Parathyroid adenoma (tissue), 2 donors: ENCODE results near the gene ST3GAL3.

Experiments
- H2AFZ ChIP-seq: fragments of 300-600 bp; sonication (generic); one replicate; pipeline ENCODE4 v1.7.0; 2017; ENCODE audit warnings: antibody characterized with exemption, mild to moderate bottlenecking
- H3K27ac ChIP-seq: fragments of 300-600 bp; sonication (generic); one replicate; pipeline ENCODE4 v1.7.0; 2017
- H3K27me3 ChIP-seq: fragments of 300-600 bp; sonication (generic); one replicate; pipeline ENCODE4 v1.7.0; 2017; ENCODE audit warnings: low read length; ENCODE audit not compliant: control insufficient read depth, insufficient read depth
- H3K36me3 ChIP-seq: fragments of 300-600 bp; sonication (generic); one replicate; pipeline ENCODE4 v1.7.0; 2017; ENCODE audit warnings: low read length; ENCODE audit not compliant: control insufficient read depth, insufficient read depth
- H3K4me1 ChIP-seq: fragments of 300-600 bp; sonication (generic); one replicate; pipeline ENCODE4 v1.7.0; 2017; ENCODE audit warnings: control low read depth
- H3K4me2 ChIP-seq: fragments of 300-600 bp; sonication (generic); one replicate; pipeline ENCODE4 v1.7.0; 2017; ENCODE audit warnings: low read length
- H3K4me3 ChIP-seq: fragments of 300-600 bp; sonication (generic); one replicate; pipeline ENCODE4 v1.7.0; 2017; ENCODE audit warnings: low read depth, low read length
- H3K79me2 ChIP-seq: fragments of 300-600 bp; sonication (generic); one replicate; pipeline ENCODE4 v1.7.0; 2017; ENCODE audit warnings: control low read depth
- H3K9ac ChIP-seq: fragments of 300-600 bp; sonication (generic); one replicate; pipeline ENCODE4 v1.7.0; 2017; ENCODE audit warnings: mild to moderate bottlenecking
- H3K9me3 ChIP-seq: fragments of 300-600 bp; sonication (generic); one replicate; pipeline ENCODE4 v1.7.0; 2017; ENCODE audit warnings: low read length; ENCODE audit not compliant: control insufficient read depth
- CTCF ChIP-seq: fragments of 300-600 bp; sonication (generic); IDR thresholded peaks from one replicate; pipeline ENCODE4 v1.7.0; 2017; ENCODE audit warnings: antibody characterized with exemption, mild to moderate bottlenecking
- donor health status: primary hyperparathyroidism.

ST3GAL3 gene

GRCh38 chr1:43938383-43938782 lies 231.0 kb downstream of the ST3GAL3 start:
- no peak overlapping the region for H3K27ac ChIP-seq
- no peaks in the 10 kb centered on the region for H3K36me3 ChIP-seq
- no peaks in the 10 kb centered on the region for H3K9me3 ChIP-seq
- TF ChIP-seq CTCF = no peak
- no peaks in the 10 kb centered on the region for H3K79me2 ChIP-seq
- no peaks in the 10 kb centered on the region for H3K27me3 ChIP-seq
- no peak overlapping the region for H3K4me2 ChIP-seq
- peaks cover 20% of the 10 kb centered on the region for H3K4me1 ChIP-seq
- H2AFZ ChIP-seq = no peak overlapping the region
- no peak overlapping the region for H3K9ac ChIP-seq
- no peak overlapping the region for H3K4me3 ChIP-seq

- Histone ChIP-seq H3K27me3 (no peaks in the 10 kb centered on the region), H3K79me2 (no peaks in the 10 kb centered on the region), H3K4me2 (no peak overlapping the region), H3K9me3 (no peaks in the 10 kb centered on the region), H3K9ac (no peak overlapping the region), H2AFZ (no peak overlapping the region), H3K4me3 (no peak overlapping the region), H3K36me3 (no peaks in the 10 kb centered on the region), H3K27ac (no peak overlapping the region), H3K4me1 (peaks cover 20% of the 10 kb centered on the region)
- no peak for TF ChIP-seq CTCF
Measured at GRCh38 chr1:43938892-43939587, 231.7 kb downstream of the ST3GAL3 start.

GRCh38 chr1:43942411-43942810 lies 235.1 kb downstream of the ST3GAL3 start:
- no peak overlapping the region for H3K4me3 ChIP-seq
- no peaks in the 10 kb centered on the region for H3K27me3 ChIP-seq
- no peak overlapping the region for H2AFZ ChIP-seq
- peaks cover 4% of the 10 kb centered on the region for H3K79me2 ChIP-seq
- no peak overlapping the region for H3K4me2 ChIP-seq
- no peak for TF ChIP-seq CTCF
- no peaks in the 10 kb centered on the region for H3K9me3 ChIP-seq
- H3K9ac ChIP-seq = no peak overlapping the region
- no peak overlapping the region for H3K27ac ChIP-seq
- no peaks in the 10 kb centered on the region for H3K36me3 ChIP-seq
- peaks cover 4% of the 10 kb centered on the region for H3K4me1 ChIP-seq

GRCh38 chr1:43944860-43945259 lies 237.5 kb downstream of the ST3GAL3 start:
- no peak overlapping the region for H3K27ac ChIP-seq

More at GRCh38 chr1:43944860-43945259, 237.5 kb downstream of the ST3GAL3 start:
- Histone ChIP-seq H3K9me3 (no peaks in the 10 kb centered on the region), H3K4me1 (peaks cover 8% of the 10 kb centered on the region), H3K4me3 (no peak overlapping the region), H3K27me3 (no peaks in the 10 kb centered on the region), H3K4me2 (no peak overlapping the region), H2AFZ (no peak overlapping the region), H3K9ac (no peak overlapping the region), H3K36me3 (no peaks in the 10 kb centered on the region), H3K79me2 (peaks cover 8% of the 10 kb centered on the region)
- TF ChIP-seq CTCF = no peak
